RWPE2 (cell line): ENCODE data around the gene CREB3L2.

Source experiments
- ATAC-seq: fragments of 200-7000 bp; cut with Tn5 transposase; 3 replicates; pipeline ENCODE4 v1.9.1; 2021; ENCODE audit warnings: low read depth
- DNase-seq: peaks from one replicate; pipeline ENCODE4 v3.0.0-alpha.2; 2020; ENCODE audit warnings: low spot score
- H3K27ac ChIP-seq: fragments of 450-650 bp; 2 replicates; pipeline ENCODE4 v1.5.1; 2017; ENCODE audit warnings: mild to moderate bottlenecking; ENCODE audit not compliant: poor library complexity, severe bottlenecking
- H3K27me3 ChIP-seq: fragments of 250-450 bp; sonication (Bioruptor Pico); 2 replicates; pipeline ENCODE4 v1.5.1; 2021; ENCODE audit warnings: mild to moderate bottlenecking, moderate library complexity; ENCODE audit not compliant: insufficient read depth, poor library complexity, severe bottlenecking
- H3K36me3 ChIP-seq: fragments of 250-450 bp; sonication (Bioruptor Pico); 2 replicates; pipeline ENCODE4 v1.5.1; 2020; ENCODE audit warnings: low read depth, mild to moderate bottlenecking, moderate library complexity
- H3K4me1 ChIP-seq: fragments of 250-450 bp; sonication (Bioruptor Pico); 2 replicates; pipeline ENCODE4 v1.5.1; 2021; ENCODE audit warnings: mild to moderate bottlenecking, moderate library complexity; ENCODE audit not compliant: insufficient read depth, poor library complexity, severe bottlenecking
- H3K4me3 ChIP-seq: fragments of 250-450 bp; sonication (Bioruptor Pico); 2 replicates; pipeline ENCODE4 v1.5.1; 2021; ENCODE audit warnings: mild to moderate bottlenecking, moderate library complexity; ENCODE audit not compliant: severe bottlenecking
- H3K9me3 ChIP-seq: fragments of 250-450 bp; sonication (Bioruptor Pico); 2 replicates; pipeline ENCODE4 v1.5.1; 2021; ENCODE audit warnings: mild to moderate bottlenecking, moderate library complexity; ENCODE audit not compliant: severe bottlenecking
- TF ChIP-seq, protein P1 (sequence below): fragments of 450-650 bp; IDR thresholded peaks from one replicate; pipeline ENCODE4 v1.5.1; 2017; ENCODE audit warnings: mild to moderate bottlenecking, moderate library complexity; ENCODE audit not compliant: poor library complexity, severe bottlenecking

CREB3L2 gene

DNA sequence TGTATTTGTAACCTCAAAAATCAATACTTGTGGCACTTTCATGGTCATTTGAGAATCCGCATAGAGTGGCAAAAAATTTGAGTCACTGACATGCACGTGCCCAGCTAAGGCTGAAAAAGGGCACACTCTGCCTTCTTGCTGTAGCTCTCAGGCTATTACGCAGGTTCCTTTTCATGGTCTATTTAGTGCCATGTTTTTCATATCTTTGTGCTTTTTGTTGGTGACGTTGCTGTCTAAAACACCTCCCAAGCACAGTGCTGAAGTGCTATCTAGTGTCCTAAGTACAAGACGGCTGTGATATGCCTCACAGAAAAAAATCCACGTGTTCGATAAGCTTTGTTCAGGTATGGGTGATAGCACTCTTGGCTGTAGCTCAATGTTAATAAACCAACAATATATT is 50.9 kb downstream of the CREB3L2 start:
- H3K4me1 ChIP-seq, result peaks cover 24% of the 10 kb centered on the region

DNA sequence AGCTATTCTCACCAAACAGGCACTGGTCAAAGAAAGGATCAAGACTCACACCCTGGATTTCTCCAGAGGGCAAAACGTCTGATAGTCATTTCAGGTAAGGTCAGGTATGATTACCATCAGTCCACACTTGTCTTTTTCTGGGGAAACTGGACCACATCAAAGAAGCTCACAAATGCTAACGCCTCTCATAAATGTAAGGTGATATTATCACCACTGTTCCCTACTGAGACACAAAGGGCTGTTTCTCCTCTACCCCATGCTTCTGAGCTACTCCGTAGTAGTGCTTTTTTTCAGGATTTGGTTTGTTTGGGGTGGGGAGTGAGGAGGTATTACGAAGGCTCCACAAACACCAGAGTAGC is 51.6 kb downstream of the CREB3L2 start:
- ATAC-seq, result no peak
- peaks cover 24% of the 10 kb centered on the region for H3K4me1 ChIP-seq

More for the DNA sequence above, 50.9 kb downstream of the CREB3L2 start:
- TF ChIP-seq, protein P1, sequence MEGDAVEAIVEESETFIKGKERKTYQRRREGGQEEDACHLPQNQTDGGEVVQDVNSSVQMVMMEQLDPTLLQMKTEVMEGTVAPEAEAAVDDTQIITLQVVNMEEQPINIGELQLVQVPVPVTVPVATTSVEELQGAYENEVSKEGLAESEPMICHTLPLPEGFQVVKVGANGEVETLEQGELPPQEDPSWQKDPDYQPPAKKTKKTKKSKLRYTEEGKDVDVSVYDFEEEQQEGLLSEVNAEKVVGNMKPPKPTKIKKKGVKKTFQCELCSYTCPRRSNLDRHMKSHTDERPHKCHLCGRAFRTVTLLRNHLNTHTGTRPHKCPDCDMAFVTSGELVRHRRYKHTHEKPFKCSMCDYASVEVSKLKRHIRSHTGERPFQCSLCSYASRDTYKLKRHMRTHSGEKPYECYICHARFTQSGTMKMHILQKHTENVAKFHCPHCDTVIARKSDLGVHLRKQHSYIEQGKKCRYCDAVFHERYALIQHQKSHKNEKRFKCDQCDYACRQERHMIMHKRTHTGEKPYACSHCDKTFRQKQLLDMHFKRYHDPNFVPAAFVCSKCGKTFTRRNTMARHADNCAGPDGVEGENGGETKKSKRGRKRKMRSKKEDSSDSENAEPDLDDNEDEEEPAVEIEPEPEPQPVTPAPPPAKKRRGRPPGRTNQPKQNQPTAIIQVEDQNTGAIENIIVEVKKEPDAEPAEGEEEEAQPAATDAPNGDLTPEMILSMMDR, result no peak
- ATAC-seq (no peak), DNase-seq (no peak)
- Histone ChIP-seq H3K36me3 (peaks cover 3% of the 10 kb centered on the region; the same call in 1 of the 2 replicates), H3K27ac (no peak overlapping the region), H3K27me3 (no peaks in the 10 kb centered on the region), H3K9me3 (no peaks in the 10 kb centered on the region), H3K4me3 (no peak overlapping the region)

DNA sequence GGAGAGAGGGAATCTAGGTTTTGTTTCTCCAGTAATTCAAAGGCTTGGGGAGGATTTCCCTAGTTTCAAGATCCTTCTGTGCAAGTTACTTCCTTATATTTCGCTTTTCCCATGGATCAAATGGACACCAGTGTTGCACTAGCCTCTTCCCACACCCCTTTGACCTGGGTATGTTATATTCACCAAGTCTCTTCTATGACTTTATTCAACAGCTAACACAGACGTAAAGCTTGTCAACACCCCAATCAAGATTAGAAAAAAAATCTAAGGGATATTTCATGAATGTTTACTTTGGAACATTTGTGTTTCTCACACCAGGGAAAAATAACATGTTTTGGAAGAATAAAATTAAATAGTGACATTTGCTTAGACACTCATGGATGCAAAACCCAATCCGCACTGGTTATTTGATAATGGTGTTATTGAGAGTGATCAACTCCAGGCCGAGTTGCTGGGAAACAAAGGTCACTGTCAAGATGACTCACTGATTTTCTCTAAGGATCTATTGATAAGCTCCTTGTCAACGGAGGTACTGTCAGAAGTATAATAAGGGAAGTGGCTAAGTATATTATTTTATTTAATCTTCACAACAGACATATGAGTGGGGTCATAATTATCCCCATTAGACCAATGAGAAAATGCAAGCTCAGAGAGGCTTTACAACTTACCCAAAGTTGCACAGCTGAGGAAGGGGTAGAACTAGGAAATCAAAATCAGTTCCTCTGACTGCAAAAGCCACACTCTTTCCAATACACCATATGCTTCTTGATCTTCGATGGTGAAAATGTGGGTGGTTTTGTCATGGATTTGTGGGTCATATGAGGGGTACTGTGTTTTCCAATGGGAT is 52.2 kb downstream of the CREB3L2 start:
- Histone ChIP-seq H3K36me3 (peaks cover 3% of the 10 kb centered on the region; the same call in 1 of the 2 replicates), H3K27me3 (no peaks in the 10 kb centered on the region), H3K4me1 (peaks cover 24% of the 10 kb centered on the region), H3K4me3 (no peak overlapping the region), H3K9me3 (no peaks in the 10 kb centered on the region), H3K27ac (no peak overlapping the region)
- ATAC-seq, result no peak
- no peak for DNase-seq
- TF ChIP-seq, protein P1, result no peak

More for the DNA sequence above, 51.6 kb downstream of the CREB3L2 start:
- TF ChIP-seq, protein P1, result no peak
- no peaks in the 10 kb centered on the region for H3K9me3 ChIP-seq
- H3K36me3 ChIP-seq, result peaks cover 3% of the 10 kb centered on the region; the same call in 1 of the 2 replicates
- H3K4me3 ChIP-seq, result no peak overlapping the region
- DNase-seq, result no peak
- H3K27me3 ChIP-seq, result no peaks in the 10 kb centered on the region
- no peak overlapping the region for H3K27ac ChIP-seq

DNA sequence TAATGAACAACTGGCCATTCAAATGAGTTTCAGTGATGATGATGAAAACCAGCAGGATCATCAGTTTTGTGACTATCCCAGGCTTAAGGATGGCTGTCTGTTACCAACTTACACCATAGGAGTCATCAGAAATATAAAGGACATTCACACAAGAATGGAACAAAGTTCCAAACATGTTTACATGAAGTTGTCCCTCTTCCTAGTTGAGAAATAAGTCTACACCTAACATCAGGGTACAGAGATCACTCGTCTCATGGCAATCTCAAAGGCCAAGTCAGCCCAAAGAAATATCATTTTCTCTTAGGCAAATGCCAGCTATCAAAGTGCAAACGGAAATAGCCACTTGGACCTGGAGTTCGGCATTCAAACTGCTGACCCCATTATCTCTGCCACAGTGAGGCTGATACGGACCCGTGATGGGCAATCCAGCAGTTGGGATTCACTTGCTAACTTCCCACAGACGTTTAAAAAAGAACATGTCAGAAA is 53.0 kb downstream of the CREB3L2 start:
- Histone ChIP-seq H3K4me3 (no peak overlapping the region), H3K27me3 (no peaks in the 10 kb centered on the region), H3K36me3 (peaks cover 3% of the 10 kb centered on the region; the same call in 1 of the 2 replicates), H3K27ac (no peak overlapping the region), H3K4me1 (peaks cover 16% of the 10 kb centered on the region), H3K9me3 (no peaks in the 10 kb centered on the region)
- ATAC-seq, result no peak
- DNase-seq, result no peak
- TF ChIP-seq, protein P1, result no peak
